HuH-7.5 (cell line): ENCODE results near the gene HOPX.
"Not testable (repeated sequence)": the region's sequence is repeated elsewhere in the genome, so short reads cannot be mapped to it uniquely, and the experiment has no call there.

Source experiments
- DNase-seq: peaks from one replicate; pipeline ENCODE4 v3.0.0; 2011; ENCODE audit warnings: low spot score

Gene HOPX, protein sequence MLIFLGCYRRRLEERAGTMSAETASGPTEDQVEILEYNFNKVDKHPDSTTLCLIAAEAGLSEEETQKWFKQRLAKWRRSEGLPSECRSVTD

DNA sequence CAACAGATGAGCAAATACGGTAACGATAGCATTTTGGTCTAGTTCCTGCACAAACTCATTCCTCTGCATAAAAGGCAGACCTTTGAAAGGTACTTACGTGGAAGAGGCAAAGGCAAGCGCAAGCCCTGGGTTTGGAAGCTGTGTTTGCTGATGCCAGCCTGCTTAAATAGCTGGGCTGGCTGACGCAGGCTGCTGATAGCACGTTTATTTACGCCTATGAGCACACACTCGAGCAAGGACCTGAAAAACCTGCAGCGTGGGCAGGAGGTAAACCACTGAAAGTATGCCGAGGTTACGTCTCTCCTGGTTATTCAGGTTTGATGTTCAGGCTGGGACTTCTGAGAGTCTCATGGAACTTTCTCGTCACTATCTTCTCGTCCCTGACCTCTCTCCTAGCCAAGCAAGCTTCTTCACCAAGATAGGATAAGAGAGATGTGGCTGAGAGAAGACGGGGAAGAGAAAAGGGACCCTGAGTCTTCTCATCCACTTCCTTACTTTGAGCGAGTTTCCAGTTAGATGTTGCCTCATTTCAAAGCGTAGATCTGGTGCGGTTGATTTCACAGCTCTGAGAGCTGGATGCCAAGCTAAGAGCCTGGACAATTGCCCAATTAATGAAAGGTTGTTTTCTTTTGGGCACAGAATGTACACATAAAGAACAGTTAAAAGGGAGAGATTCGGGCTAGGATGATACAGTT, at the start of gene HOPX:
TSS of gene HOPX (minus strand) at position 139 of the 695 bp plus-strand sequence. CDS start 23,480 bp downstream, outside the sequence.
- no peak for DNase-seq

DNA sequence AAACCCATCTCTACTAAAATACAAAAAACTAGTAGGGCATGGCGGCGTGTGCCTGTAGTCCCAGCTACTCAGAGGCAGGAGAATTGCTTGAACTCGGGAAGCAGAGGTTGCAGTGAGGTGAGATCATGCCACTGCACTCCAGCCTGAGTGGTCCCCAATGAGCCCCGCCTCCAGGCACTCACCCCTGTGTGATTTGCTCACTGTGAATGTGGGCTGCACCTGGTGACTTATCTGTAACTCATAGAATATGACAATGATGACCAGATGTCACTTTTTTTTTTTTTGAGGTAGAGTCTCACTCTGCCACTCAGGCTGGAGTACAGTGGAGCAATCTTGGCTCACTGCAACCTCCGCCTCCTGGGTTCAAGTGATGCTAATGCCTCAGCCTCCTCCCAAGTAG, 49.0 kb upstream of the HOPX start:
- DNase-seq = no peak

- no peak for DNase-seq
Measured at GRCh38 chr4:56728512-56728911, 47.4 kb upstream of the HOPX start.

- DNase-seq = no peak
Measured at GRCh38 chr4:56727150-56727549, 46.1 kb upstream of the HOPX start.

DNA sequence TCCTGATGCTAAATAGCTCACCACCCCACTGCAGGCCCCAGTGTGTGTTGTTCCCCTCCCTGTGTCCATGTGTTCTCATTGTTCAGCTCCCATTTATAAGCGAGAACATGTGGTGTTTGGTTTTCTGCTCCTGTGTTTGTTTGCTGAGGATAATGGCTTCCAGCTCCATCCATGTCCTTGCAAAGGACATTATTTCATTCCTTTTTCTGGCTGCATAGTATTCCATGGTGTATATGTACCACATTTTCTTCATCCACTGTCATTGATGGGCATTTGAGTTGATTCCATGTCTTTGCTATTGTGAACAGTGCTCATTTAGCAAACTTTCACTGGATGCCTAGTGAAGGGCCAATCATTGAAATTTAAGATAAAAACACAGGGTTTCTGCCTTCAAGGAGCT, 45.5 kb upstream of the HOPX start:
- DNase-seq = not testable (repeated sequence)

DNA sequence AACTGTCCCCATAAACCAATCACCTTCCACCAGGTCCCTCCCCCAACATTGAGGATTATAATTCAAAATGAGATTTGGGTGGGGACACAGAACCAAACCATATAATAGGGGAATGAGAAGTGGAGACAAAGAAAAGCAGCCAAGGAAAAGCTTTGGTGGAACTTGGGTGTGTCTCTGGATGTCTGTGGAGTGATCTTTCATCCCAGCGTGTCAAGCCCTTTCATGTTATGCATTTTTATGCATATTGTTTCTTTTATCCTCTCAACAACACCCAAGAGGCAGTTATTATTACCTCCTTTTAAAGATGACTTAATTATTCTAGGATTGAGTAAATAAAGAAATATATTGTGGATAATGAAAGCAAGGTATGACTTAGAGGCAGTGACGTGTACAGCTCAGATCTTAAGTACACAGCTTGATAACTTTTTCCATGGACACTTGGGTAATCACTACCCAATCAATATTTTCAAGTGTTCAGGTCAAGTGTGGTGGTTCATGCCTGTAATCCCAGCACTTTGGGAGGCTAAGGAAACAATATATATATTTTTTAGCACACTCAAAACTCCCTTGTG, 42.6 kb upstream of the HOPX start:
- DNase-seq = no peak

GRCh38 chr4:56723201-56723605, 42.1 kb upstream of the HOPX start:
- no peak for DNase-seq

DNA sequence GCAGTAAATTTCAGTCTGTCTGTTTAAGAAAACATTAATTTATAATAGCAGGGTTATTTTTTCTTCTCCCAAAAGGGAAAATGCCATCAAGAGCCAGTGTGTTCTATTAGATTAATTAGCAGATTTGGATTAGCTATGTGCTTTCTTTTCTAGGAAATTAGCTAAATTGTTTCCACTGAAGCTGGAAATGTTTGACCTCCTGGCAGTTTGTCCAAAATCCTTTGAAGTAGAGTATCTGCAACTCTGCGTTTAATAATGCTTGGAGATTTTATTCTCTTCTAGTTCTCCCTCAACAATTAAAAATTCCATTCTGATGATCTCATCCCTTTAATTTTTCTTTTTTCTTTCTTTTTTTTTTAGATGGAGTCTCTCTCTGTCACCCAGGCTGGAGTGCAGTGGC, 27.1 kb upstream of the HOPX start:
- DNase-seq = no peak

DNA sequence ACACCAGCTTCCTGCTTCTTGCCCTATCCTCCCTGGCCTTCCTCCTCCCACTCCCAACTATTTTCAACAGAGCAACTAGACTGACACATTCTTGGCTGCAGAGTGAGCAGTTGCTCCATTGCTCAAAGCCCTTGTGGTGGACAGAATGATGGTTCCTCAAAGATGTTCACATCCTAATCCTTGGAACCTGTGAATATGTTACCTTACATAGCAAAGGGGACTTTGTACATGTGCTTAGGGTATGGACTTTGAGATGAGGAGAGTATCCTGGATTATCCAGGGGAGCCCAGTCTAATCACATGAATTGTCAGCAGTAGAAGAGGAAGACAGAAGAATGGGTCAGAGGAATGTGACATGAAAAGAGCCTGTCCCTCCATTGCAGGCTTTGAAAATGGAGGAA, 24.9 kb upstream of the HOPX start:
- no peak for DNase-seq

- no peak for DNase-seq
Measured at GRCh38 chr4:56705334-56705733, 24.2 kb upstream of the HOPX start.

DNA sequence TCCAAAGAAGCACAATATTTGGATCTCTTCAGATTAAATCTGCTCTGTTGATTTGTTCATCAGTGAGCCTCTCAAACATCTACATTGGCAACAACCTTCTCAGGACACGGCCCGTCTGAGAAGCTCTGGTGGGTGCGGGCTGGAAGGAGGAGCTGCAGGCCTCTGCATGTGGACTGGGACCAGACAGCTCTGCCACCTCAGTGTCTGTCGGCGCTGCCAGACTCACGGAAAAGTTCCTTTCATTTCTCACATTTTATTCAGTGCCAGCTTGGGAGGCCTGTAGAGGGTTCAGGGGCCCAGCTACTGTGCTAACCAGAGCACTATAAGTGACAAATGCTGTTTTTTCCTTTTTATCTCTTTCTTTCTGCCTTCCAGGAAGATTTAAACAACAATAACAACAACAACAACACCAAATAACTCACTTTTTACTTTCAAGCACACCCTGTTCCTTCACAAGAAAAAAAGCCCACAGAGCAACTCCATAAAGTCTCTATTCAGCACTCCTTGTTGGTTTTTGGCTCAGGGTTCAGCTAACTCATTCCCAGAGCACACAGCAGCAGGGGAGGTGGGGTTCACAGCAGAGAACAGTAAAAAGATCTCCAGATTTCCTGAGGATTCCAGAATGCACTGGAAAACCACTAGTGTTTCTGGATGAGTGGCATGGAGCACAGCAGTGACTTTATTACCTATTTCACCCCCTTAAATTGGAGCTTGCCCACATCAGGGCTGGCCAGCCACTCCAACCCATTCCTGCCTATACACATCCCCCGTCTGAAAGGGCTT, 23.2 kb upstream of the HOPX start:
- DNase-seq = no peak

DNA sequence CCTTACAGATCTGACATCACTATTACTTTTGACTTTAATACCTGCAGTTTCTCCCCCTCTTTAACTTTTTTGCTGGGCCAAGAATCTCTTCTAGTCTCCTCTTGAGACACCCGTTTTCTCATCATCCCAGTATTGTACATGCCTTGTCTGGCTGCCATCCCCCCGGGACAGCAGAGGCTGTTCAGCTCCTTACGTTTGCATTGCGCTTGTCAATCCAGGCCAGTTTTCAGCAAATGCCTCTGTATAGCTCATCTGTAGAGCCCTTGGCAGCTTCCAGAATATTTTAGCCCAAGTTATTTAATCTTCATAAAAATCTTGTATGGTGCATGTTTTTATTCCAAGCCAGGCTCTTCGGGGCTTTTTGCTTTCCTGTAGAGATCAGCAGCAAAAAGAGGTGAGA, 22.3 kb upstream of the HOPX start:
- no peak for DNase-seq

- no peak for DNase-seq
Measured at GRCh38 chr4:56701644-56702043, 20.5 kb upstream of the HOPX start.

GRCh38 chr4:56701161-56701480, 20.0 kb upstream of the HOPX start:
- no peak for DNase-seq

DNA sequence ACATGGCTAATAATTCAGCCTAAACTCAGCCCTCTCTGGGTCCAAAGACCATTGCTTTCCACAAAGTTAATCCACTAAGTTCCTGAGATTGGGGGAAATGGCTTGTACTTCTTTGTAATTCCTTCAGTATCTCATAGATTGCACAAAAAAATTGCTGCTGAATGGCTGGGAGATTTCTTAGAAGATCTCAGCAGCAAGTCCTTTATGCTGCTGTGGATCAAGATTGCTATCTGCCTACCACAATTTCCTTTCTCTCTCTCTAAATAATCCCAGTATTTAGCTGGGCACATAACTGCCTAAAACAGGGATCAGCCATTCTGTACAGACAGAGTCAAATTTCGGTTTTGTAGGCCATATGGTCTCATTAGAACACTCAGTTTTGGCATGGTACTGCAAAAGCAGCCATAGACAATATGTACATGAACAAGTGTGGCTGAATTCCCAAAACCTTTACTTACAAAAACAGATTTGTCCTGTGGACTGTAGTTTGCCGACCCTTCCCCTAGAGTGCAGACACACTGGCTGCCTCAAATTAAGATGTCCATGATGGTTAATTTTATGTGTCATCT, 18.5 kb upstream of the HOPX start:
- no peak for DNase-seq

GRCh38 chr4:56698329-56698728, 17.2 kb upstream of the HOPX start:
- no peak for DNase-seq

DNA sequence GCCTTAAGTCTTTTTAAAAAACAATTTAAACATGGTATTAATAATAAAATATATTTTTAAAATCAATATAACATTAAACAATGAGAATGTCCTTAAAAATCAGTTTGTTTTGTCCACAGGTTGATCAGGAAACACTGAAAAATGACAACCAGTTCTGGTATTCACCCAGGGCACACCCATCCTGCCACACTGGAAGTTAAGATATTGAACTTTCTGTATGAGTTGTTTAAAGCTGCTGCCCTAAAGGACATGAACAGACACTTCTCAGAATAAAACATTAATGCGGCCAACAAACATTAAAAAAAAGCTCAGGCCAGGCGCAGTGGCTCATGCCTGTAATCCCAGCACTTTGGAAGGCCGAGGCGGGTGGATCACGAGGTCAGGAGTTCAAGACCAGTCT, 15.0 kb upstream of the HOPX start:
- no peak for DNase-seq

GRCh38 chr4:56693476-56693875, 12.4 kb upstream of the HOPX start:
- not testable (repeated sequence) for DNase-seq

- DNase-seq = no peak
Measured at GRCh38 chr4:56692576-56692975, 11.5 kb upstream of the HOPX start.

DNA sequence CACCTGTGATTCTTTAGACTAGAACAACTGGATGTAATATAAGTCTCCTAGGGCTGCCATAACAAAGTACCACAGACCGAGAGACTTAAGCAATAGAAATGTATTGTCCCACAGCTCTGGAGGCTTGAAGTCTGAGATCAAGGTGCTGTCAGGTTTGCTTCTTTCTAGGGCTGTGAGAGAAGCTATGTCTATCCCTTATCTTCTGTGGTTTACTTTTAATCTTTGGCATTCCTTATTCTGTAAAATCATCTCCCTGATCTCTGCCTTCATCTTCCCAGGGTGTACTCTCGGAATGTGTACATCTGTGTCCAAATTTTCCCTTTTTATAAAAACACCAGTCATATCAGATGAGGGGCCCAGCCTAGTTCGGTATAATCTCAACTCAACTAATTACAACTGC, 10.3 kb upstream of the HOPX start:
- no peak for DNase-seq

- DNase-seq = no peak
Measured at GRCh38 chr4:56690393-56690792, 9.3 kb upstream of the HOPX start.

- DNase-seq = no peak
Measured at GRCh38 chr4:56689201-56689969, 8.3 kb upstream of the HOPX start.
